ENCODE results near the gene ACLY. TPM values are rescaled to one million over a fixed set of nuclear protein-coding genes. Genes with fewer than 3 reads are reported as not detected.

Gene ACLY
- total RNA-seq, 1 donor from 2014 or later = 422 TPM

DNA sequence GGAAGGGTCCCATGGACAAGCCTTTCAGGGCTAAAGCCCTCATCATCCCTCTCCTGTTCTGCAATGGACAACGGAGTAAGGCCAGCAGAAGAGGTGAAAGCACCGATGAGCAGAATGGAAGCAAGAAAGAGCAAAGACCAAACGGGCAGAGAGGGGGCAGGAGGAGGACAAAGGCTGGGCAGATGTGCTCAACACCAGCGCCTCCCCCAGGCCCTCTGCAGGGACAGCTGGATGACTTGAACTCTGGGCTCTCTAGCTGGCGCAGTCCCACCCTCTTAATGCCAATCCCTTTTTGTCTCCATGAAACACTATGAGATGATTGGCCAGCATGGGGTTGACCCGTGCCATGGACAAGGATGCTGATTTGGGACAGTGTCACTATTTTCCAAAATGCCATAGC is 22.0 kb downstream of the ACLY start:
- Mint-ChIP-seq H3K27me3 (ENCODE audit: low read depth) (no peaks in the 10 kb centered on the region), H3K27ac (ENCODE audit: unreplicated experiment) (no peak overlapping the region), H3K4me3 (no peak overlapping the region), H3K4me1 (no peaks in the 10 kb centered on the region), H3K36me3 (ENCODE audit: low read depth) (peaks cover 41% of the 10 kb centered on the region), H3K9me3 (no peaks in the 10 kb centered on the region)
- DNase-seq (ENCODE audit: low read depth, low spot score) = no peak
- TF ChIP-seq, protein P1, sequence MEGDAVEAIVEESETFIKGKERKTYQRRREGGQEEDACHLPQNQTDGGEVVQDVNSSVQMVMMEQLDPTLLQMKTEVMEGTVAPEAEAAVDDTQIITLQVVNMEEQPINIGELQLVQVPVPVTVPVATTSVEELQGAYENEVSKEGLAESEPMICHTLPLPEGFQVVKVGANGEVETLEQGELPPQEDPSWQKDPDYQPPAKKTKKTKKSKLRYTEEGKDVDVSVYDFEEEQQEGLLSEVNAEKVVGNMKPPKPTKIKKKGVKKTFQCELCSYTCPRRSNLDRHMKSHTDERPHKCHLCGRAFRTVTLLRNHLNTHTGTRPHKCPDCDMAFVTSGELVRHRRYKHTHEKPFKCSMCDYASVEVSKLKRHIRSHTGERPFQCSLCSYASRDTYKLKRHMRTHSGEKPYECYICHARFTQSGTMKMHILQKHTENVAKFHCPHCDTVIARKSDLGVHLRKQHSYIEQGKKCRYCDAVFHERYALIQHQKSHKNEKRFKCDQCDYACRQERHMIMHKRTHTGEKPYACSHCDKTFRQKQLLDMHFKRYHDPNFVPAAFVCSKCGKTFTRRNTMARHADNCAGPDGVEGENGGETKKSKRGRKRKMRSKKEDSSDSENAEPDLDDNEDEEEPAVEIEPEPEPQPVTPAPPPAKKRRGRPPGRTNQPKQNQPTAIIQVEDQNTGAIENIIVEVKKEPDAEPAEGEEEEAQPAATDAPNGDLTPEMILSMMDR (conservative IDR thresholded peaks at IDR 0.05) = no peak

- Mint-ChIP-seq H3K4me1 (no peaks in the 10 kb centered on the region), H3K9me3 (no peaks in the 10 kb centered on the region), H3K36me3 (ENCODE audit: low read depth) (peaks cover 38% of the 10 kb centered on the region), H3K27ac (ENCODE audit: unreplicated experiment) (peak overlapping the region; percentile 21), H3K4me3 (no peak overlapping the region), H3K27me3 (ENCODE audit: low read depth) (no peaks in the 10 kb centered on the region)
- TF ChIP-seq, protein P1 (conservative IDR thresholded peaks at IDR 0.05) = no peak
- no peak for DNase-seq (ENCODE audit: low read depth, low spot score)
Observed at GRCh38 chr17:41895617-41896016, 23.1 kb downstream of the ACLY start.

DNA sequence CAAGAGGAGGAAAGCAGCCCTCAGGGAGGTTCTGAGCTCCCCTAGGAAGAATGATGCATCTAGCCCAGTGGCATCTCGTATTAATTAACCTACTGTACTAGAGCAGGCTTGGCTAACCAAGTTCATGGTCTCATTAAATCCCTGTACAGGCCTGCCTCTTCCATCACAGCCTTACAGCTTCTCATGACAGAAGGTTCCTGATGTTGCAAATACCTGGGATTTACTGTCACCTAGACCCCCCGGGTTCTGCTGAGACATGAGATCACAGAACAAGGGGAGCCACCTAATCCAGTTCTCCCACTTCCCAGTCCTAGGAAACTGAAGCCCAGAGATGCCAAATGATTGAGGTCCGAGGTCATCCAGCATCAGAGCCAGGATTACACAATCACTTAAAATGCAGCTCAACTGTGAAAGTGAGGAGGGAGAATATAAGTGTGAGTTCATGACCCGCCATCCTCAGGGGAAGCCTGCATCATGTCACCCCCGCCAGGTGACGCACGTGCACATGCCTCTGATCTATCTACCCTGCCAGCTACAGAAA is 23.9 kb downstream of the ACLY start:
- H3K4me1 Mint-ChIP-seq = no peaks in the 10 kb centered on the region
- H3K9me3 Mint-ChIP-seq = no peaks in the 10 kb centered on the region
- H3K36me3 Mint-ChIP-seq (ENCODE audit: low read depth) = peaks cover 40% of the 10 kb centered on the region
- no peak overlapping the region for H3K4me3 Mint-ChIP-seq
- H3K27ac Mint-ChIP-seq (ENCODE audit: unreplicated experiment) = peak overlapping the region; percentile 36
- H3K27me3 Mint-ChIP-seq (ENCODE audit: low read depth) = no peaks in the 10 kb centered on the region
- DNase-seq (ENCODE audit: low read depth, low spot score) = no peak
- TF ChIP-seq, protein P1 (conservative IDR thresholded peaks at IDR 0.05) = no peak

GRCh38 chr17:41893384-41893783 is 25.4 kb downstream of the ACLY start:
- no peak overlapping the region for H3K27ac Mint-ChIP-seq (ENCODE audit: unreplicated experiment)
- peaks cover 32% of the 10 kb centered on the region for H3K36me3 Mint-ChIP-seq (ENCODE audit: low read depth)
- TF ChIP-seq, protein P1 (conservative IDR thresholded peaks at IDR 0.05) = no peak
- DNase-seq (ENCODE audit: low read depth, low spot score) = no peak
- H3K4me1 Mint-ChIP-seq = no peaks in the 10 kb centered on the region
- no peak overlapping the region for H3K4me3 Mint-ChIP-seq
- H3K9me3 Mint-ChIP-seq = no peaks in the 10 kb centered on the region
- H3K27me3 Mint-ChIP-seq (ENCODE audit: low read depth) = no peaks in the 10 kb centered on the region

GRCh38 chr17:41892021-41892376 is 26.8 kb downstream of the ACLY start:
- DNase-seq (ENCODE audit: low read depth, low spot score) = no peak
- no peak overlapping the region for H3K27ac Mint-ChIP-seq (ENCODE audit: unreplicated experiment)
- no peaks in the 10 kb centered on the region for H3K27me3 Mint-ChIP-seq (ENCODE audit: low read depth)
- no peaks in the 10 kb centered on the region for H3K9me3 Mint-ChIP-seq
- TF ChIP-seq, protein P1 (conservative IDR thresholded peaks at IDR 0.05) = no peak
- H3K4me3 Mint-ChIP-seq = no peak overlapping the region
- H3K36me3 Mint-ChIP-seq (ENCODE audit: low read depth) = peaks cover 24% of the 10 kb centered on the region
- no peaks in the 10 kb centered on the region for H3K4me1 Mint-ChIP-seq

All from neural crest cell (in vitro differentiated cells).